Endothelial cell of umbilical vein (primary cell): Measurements from ENCODE around the gene BCL11A. TPM values are rescaled to one million over a fixed set of nuclear protein-coding genes. Genes with fewer than 3 reads are reported as not detected.

Source experiments
- BruUV-seq: library from RNA; stranded (reverse); fragments of 400-500 nt; replicated peaks from 2 replicates; lab custom pipeline; 2021; lab: Mats Ljungman, UMichigan
- CTCF ChIA-PET: fragments of 300-600, 350-600 bp; sonication (Branson Sonifier 250); formaldehyde crosslinking; loops from one replicate; lab custom pipeline; 2021; ENCODE audit warnings: antibody characterized with exemption, inconsistent platforms; lab: Charles Lee
- POLR2A ChIA-PET: fragments of 300-600, 350-600 bp; sonication (Branson Sonifier 250); formaldehyde crosslinking; loops from one replicate; lab custom pipeline; 2021; ENCODE audit warnings: antibody characterized with exemption, inconsistent platforms; lab: Charles Lee
- DNase-seq: peaks from one replicate; pipeline ENCODE4 v3.0.0-alpha.2; 2011; ENCODE audit warnings: low read depth, low spot score
- FAIRE-seq: peaks from 2 replicates; lab custom pipeline; 2011; peaks lifted over from hg19 to GRCh38; lab: Jason Lieb, UNC
- H2AFZ ChIP-seq: 2 replicates; pipeline ENCODE4 v1.6.0; 2012; ENCODE audit warnings: low read depth, low read length, control low read depth, inconsistent platforms
- H3K27ac ChIP-seq: 2 replicates; pipeline ENCODE4 v1.5.1; 2011; ENCODE audit warnings: low read depth, mild to moderate bottlenecking, control low read depth, low read length, moderate library complexity; ENCODE audit not compliant: insufficient read depth
- H3K27me3 ChIP-seq, 2 experiments: 2 replicates each; pipeline versions ENCODE4 v1.6.0 to v1.6.1; 2011; ENCODE audit warnings: low read length in 2 of 2, mixed read lengths in 1 of 2; ENCODE audit not compliant: control insufficient read depth in 2 of 2, insufficient read depth in 2 of 2
- H3K36me3 ChIP-seq, 2 experiments: 2 replicates in 1 of 2; 3 replicates in 1 of 2; pipeline ENCODE4 v1.5.1; 2011; ENCODE audit warnings: low read length in 2 of 2, mild to moderate bottlenecking in 1 of 2, moderate library complexity in 1 of 2; ENCODE audit not compliant: control insufficient read depth in 2 of 2, insufficient read depth in 2 of 2; ENCODE audit errors: extremely low read depth in 1 of 2
- H3K4me1 ChIP-seq: 3 replicates; pipeline ENCODE4 v1.5.1; 2011; ENCODE audit warnings: mild to moderate bottlenecking, low read length; ENCODE audit not compliant: control insufficient read depth, insufficient read depth; ENCODE audit errors: extremely low read depth
- H3K4me2 ChIP-seq: 2 replicates; pipeline ENCODE4 v1.6.1; 2011; ENCODE audit warnings: low read length, control low read depth, mixed read lengths; ENCODE audit not compliant: insufficient read depth
- H3K4me3 ChIP-seq, 3 experiments: fragments of 200-600 bp in 1 of 3; sonication (generic), shearing (Covaris generic) in 1 of 3; replicated peaks in 1 of 3; 2 replicates each; pipeline ENCODE4 v1.5.1; 2011 to 2016; ENCODE audit warnings: control low read depth in 3 of 3, low read length in 3 of 3, mild to moderate bottlenecking in 2 of 3, inconsistent platforms in 1 of 3, low read depth in 1 of 3, moderate library complexity in 1 of 3; ENCODE audit not compliant: insufficient read depth in 1 of 3
- H3K79me2 ChIP-seq: 2 replicates; pipeline ENCODE4 v1.6.0; 2012; ENCODE audit warnings: low read length, inconsistent platforms; ENCODE audit not compliant: control insufficient read depth, insufficient read depth
- H3K9ac ChIP-seq: replicated peaks from 2 replicates; pipeline ENCODE3; 2011; ENCODE audit warnings: low read length, control low read depth; ENCODE audit not compliant: insufficient read depth; ENCODE audit errors: extremely low read depth
- H3K9me1 ChIP-seq: replicated peaks from 3 replicates; pipeline ENCODE4 v1.6.0; 2011; ENCODE audit warnings: mild to moderate bottlenecking, low read length; ENCODE audit not compliant: control insufficient read depth, insufficient read depth; ENCODE audit errors: extremely low read depth
- H3K9me3 ChIP-seq: replicated peaks from 2 replicates; pipeline ENCODE4 v1.5.1; 2012; ENCODE audit warnings: low read length, inconsistent platforms; ENCODE audit not compliant: control insufficient read depth, insufficient read depth
- H4K20me1 ChIP-seq: replicated peaks from 2 replicates; pipeline ENCODE3; 2011; ENCODE audit warnings: mild to moderate bottlenecking, low read length; ENCODE audit not compliant: control insufficient read depth, insufficient read depth; ENCODE audit errors: extremely low read depth
- CTCF ChIP-seq, 2 donors: IDR thresholded peaks; 1 replicate in 1 of 2; 2 replicates in 1 of 2; pipeline ENCODE4 v1.5.1; 2011; ENCODE audit warnings: low read length in 2 of 2, mild to moderate bottlenecking in 2 of 2, moderate library complexity in 2 of 2, control low read depth in 1 of 2, inconsistent platforms in 1 of 2, low read depth in 1 of 2; ENCODE audit not compliant: insufficient read depth in 1 of 2; ENCODE audit errors: extremely low read depth in 1 of 2
- EZH2 ChIP-seq: IDR thresholded peaks from 2 replicates; pipeline ENCODE4 v1.6.1; 2012; ENCODE audit warnings: borderline replicate concordance, low read depth, mild to moderate bottlenecking, moderate library complexity, low read length, inconsistent platforms; ENCODE audit not compliant: severe bottlenecking
- FOS ChIP-seq: IDR thresholded peaks from 2 replicates; pipeline ENCODE4 v1.6.1; 2011; ENCODE audit warnings: mild to moderate bottlenecking, low read length, moderate library complexity, borderline replicate concordance; ENCODE audit not compliant: insufficient read depth
- GATA2 ChIP-seq: IDR thresholded peaks from 2 replicates; pipeline ENCODE4 v1.7.0; 2011; ENCODE audit warnings: low read depth, mild to moderate bottlenecking, moderate library complexity, mixed read lengths, low read length; ENCODE audit not compliant: insufficient read length, insufficient read depth
- JUN ChIP-seq: IDR thresholded peaks from 2 replicates; pipeline ENCODE4 v1.6.1; 2011; ENCODE audit warnings: borderline replicate concordance, low read depth; ENCODE audit not compliant: insufficient read length, insufficient read depth
- MAX ChIP-seq: IDR thresholded peaks from 2 replicates; pipeline ENCODE4 v1.6.1; 2011; ENCODE audit not compliant: insufficient read depth, insufficient read length
- MYC ChIP-seq: IDR thresholded peaks from one replicate; pipeline ENCODE4 v1.6.1; 2011; ENCODE audit warnings: mild to moderate bottlenecking, low read depth, low read length
- POLR2A ChIP-seq: IDR thresholded peaks from 2 replicates; pipeline ENCODE4 v1.6.1; 2012; ENCODE audit warnings: low read depth, mild to moderate bottlenecking, control low read depth, low read length
- POLR2AphosphoS5 ChIP-seq: IDR thresholded peaks from 2 replicates; pipeline ENCODE4 v1.6.1; 2012; ENCODE audit warnings: low read depth, mild to moderate bottlenecking, control low read depth, low read length, moderate library complexity; ENCODE audit not compliant: insufficient read depth
- dilution Hi-C: fragments of 300-500 bp; cut with MboI; formaldehyde crosslinking; loops from one replicate; pipeline ENCODE4 v1.15.0; 2019; ENCODE audit warnings: low sequenced_read_pairs; ENCODE audit not compliant: extremely low pct_ligation_motif_present
- intact Hi-C: fragments of 100-400 bp; cut with micrococcal nuclease; formaldehyde crosslinking; loops from one replicate; pipeline ENCODE4 v1.10.0; 2022
- polyA plus RNA-seq, 4 experiments: library from polyadenylated mRNA; depleted of rRNA in 3 of 4; stranded (reverse) in 3 of 4; unstranded in 1 of 4; fragments of >200 nt; gene quantifications; 2 replicates each; pipeline versions ENCODE4 v1.2.1 to v1.2.3, GENCODE V29; 2011 to 2012; ENCODE audit warnings: missing spikeins in 1 of 4
- total RNA-seq: library from RNA; stranded (reverse); gene quantifications from 2 replicates; pipeline ENCODE4 v1.2.3, GENCODE V29; 2021

Gene BCL11A
- total and polyA plus RNA-seq, 2 donors (not counting 3 experiments of a cell fraction or from before 2014, with no cell fraction given): 0.12 to 0.88 TPM

GRCh38 chr2:60551240-60552077 lies 2.0 kb downstream of the BCL11A start:
- H3K9me1 ChIP-seq: no peaks in the 10 kb centered on the region
- H4K20me1 ChIP-seq: no peaks in the 10 kb centered on the region
- BruUV-seq: no TSS peak
- no peaks in the 10 kb centered on the region for H3K9me3 ChIP-seq
- FAIRE-seq: no peak
- peak overlapping the region; percentile 22 for H3K4me2 ChIP-seq
- no peak for DNase-seq
- H3K4me3 ChIP-seq: peak overlapping the region in 1 of 3 experiments; percentile 34
- H3K9ac ChIP-seq: no peak overlapping the region
- H3K4me1 ChIP-seq: peaks cover 25% of the 10 kb centered on the region
- POLR2A ChIA-PET: no interaction called here
- intact Hi-C loops (loop anchor here (5.0 kb wide), 1 partner anchor 1919 kb away; no protein-coding TSS in a partner anchor), dilution Hi-C loops (no loop called here)
- TF ChIP-seq EZH2 (peak; percentile 80), POLR2AphosphoS5 (no peak)
- no peaks in the 10 kb centered on the region for H3K79me2 ChIP-seq
- H3K36me3 ChIP-seq: no peaks in the 10 kb centered on the region
- peaks cover 48 to 78% of the 10 kb centered on the region in 2 experiments for H3K27me3 ChIP-seq
- no peak overlapping the region for H3K27ac ChIP-seq
- no peak overlapping the region for H2AFZ ChIP-seq
- CTCF ChIA-PET: interaction anchor here (1.4 kb wide), 1 partner anchor 9 kb away, joined by 4 read pairs; no protein-coding TSS in a partner anchor

- H3K9me1 ChIP-seq: no peaks in the 10 kb centered on the region
- no TSS peak for BruUV-seq
- H3K79me2 ChIP-seq: no peaks in the 10 kb centered on the region
- DNase-seq (no peak), FAIRE-seq (no peak)
- H3K27me3 ChIP-seq: peaks cover 45 to 72% of the 10 kb centered on the region in 2 experiments
- CTCF ChIA-PET: interaction anchor here (1.1 to 1.7 kb wide), 5 partner anchors 9 to 1979 kb away, joined by 4 to 12 read pairs (median 8); no protein-coding TSS in a partner anchor
- peaks cover 25% of the 10 kb centered on the region for H3K4me1 ChIP-seq
- H4K20me1 ChIP-seq: no peaks in the 10 kb centered on the region
- H3K9ac ChIP-seq: no peak overlapping the region
- no peaks in the 10 kb centered on the region for H3K9me3 ChIP-seq
- H3K36me3 ChIP-seq: no peaks in the 10 kb centered on the region
- no peak overlapping the region for H3K4me2 ChIP-seq
- dilution Hi-C loops: no loop called here
- no peak overlapping the region for H3K27ac ChIP-seq
- no peak overlapping the region for H3K4me3 ChIP-seq
- intact Hi-C loops: loop anchor here (1.0 to 5.0 kb wide), 3 partner anchors 1789 to 1980 kb away; no protein-coding TSS in a partner anchor
- TF ChIP-seq POLR2A (no peak), MYC (no peak), CTCF (IDR thresholded peaks at IDR 0.05; ENCODE audit: extremely low read depth in 1 of 2, insufficient read depth in 1 of 2, low read depth in 1 of 2, low read length in 2 of 2) (no peak), EZH2 (no peak), MAX (no peak), POLR2AphosphoS5 (no peak), GATA2 (no peak), FOS (no peak), JUN (no peak)
- POLR2A ChIA-PET: no interaction called here
- no peak overlapping the region for H2AFZ ChIP-seq
Measured at GRCh38 chr2:60550984-60551239, 2.5 kb downstream of the BCL11A start.
